Uterus (tissue), 4 donors: ENCODE measurements around the gene PPARA. TPM values are rescaled to one million over a fixed set of nuclear protein-coding genes. Genes with fewer than 3 reads are reported as not detected.

Source experiments
- DNase-seq, 2 donors: peaks; one replicate each; pipeline ENCODE4 v3.0.0-alpha.2; 2019 to 2020
- H3K27ac ChIP-seq, 2 donors: fragments of 200-600 bp; sonication (generic); 1 replicate in 1 of 2; 2 replicates in 1 of 2; pipeline ENCODE4 v1.5.1; 2016 to 2018
- H3K27me3 ChIP-seq, 2 donors: fragments of 200-600 bp; sonication (generic); one replicate each; pipeline ENCODE4 v1.5.1; 2018 to 2019; ENCODE audit warnings: control low read depth in 1 of 2
- H3K36me3 ChIP-seq, 2 donors: fragments of 200-600 bp; sonication (generic); one replicate each; pipeline ENCODE4 v1.5.1; 2019; ENCODE audit warnings: control low read depth in 1 of 2
- H3K4me1 ChIP-seq, 2 donors: fragments of 200-600 bp; sonication (generic); one replicate each; pipeline ENCODE4 v1.5.1; 2018 to 2019; ENCODE audit warnings: control low read depth in 1 of 2
- H3K4me3 ChIP-seq, 2 donors: fragments of 200-600 bp; sonication (generic); 1 replicate in 1 of 2; 2 replicates in 1 of 2; pipeline ENCODE4 v1.5.1; 2018 to 2019; ENCODE audit warnings: mild to moderate bottlenecking in 1 of 2
- H3K9me3 ChIP-seq, 2 donors: fragments of 200-600 bp; sonication (generic); one replicate each; pipeline ENCODE4 v1.5.1; 2019; ENCODE audit warnings: control low read depth in 1 of 2
- POLR2A ChIP-seq, 2 donors: fragments of 450-650 bp; IDR thresholded peaks; one replicate each; pipeline ENCODE4 v1.6.1; 2016; ENCODE audit warnings: antibody characterized with exemption in 2 of 2, mild to moderate bottlenecking in 1 of 2, moderate library complexity in 1 of 2
- intact Hi-C: fragments of 100-400 bp; cut with DNase I; formaldehyde crosslinking; loops from one replicate; pipeline ENCODE4 v1.15.1; 2023; ENCODE audit warnings: low total_unique reads
- total RNA-seq, 4 donors: library from RNA; depleted of rRNA in 3 of 4; stranded (reverse); fragments of >200 nt in 3 of 4; gene quantifications; one replicate each; pipeline versions ENCODE4 v1.1.0 to v1.2.4, GENCODE V29; 2014 to 2023
- TF ChIP-seq, protein P1 (sequence below), 4 experiments: fragments of 200-600 bp in 2 of 4; fragments of 450-650 bp in 2 of 4; sonication (generic) in 2 of 4; IDR thresholded peaks; one replicate each; pipeline ENCODE4 v1.5.1; 2016 to 2019; ENCODE audit warnings: antibody characterized with exemption in 4 of 4, mild to moderate bottlenecking in 2 of 4, moderate library complexity in 1 of 4
- donor health status: DM: yes; HTN: yes; CAD: no.

PPARA gene
- total RNA-seq, 4 donors from 2014 or later: 1.8 to 24.8 (median 14.0) TPM

GRCh38 chr22:46239261-46240048 lies 89.1 kb downstream of the PPARA start:
- Histone ChIP-seq H3K36me3 (no peaks in the 10 kb centered on the region), H3K4me3 (no peak overlapping the region), H3K4me1 (no peaks in the 10 kb centered on the region), H3K27ac (no peak overlapping the region), H3K27me3 (no peaks in the 10 kb centered on the region), H3K9me3 (no peaks in the 10 kb centered on the region)
- intact Hi-C loops: loop anchor here (10.0 kb wide), 1 partner anchor 105 kb away; no protein-coding TSS in a partner anchor
- DNase-seq: no peak
- TF ChIP-seq, protein P1, sequence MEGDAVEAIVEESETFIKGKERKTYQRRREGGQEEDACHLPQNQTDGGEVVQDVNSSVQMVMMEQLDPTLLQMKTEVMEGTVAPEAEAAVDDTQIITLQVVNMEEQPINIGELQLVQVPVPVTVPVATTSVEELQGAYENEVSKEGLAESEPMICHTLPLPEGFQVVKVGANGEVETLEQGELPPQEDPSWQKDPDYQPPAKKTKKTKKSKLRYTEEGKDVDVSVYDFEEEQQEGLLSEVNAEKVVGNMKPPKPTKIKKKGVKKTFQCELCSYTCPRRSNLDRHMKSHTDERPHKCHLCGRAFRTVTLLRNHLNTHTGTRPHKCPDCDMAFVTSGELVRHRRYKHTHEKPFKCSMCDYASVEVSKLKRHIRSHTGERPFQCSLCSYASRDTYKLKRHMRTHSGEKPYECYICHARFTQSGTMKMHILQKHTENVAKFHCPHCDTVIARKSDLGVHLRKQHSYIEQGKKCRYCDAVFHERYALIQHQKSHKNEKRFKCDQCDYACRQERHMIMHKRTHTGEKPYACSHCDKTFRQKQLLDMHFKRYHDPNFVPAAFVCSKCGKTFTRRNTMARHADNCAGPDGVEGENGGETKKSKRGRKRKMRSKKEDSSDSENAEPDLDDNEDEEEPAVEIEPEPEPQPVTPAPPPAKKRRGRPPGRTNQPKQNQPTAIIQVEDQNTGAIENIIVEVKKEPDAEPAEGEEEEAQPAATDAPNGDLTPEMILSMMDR (IDR thresholded peaks at IDR 0.05): no peak
- no peak for TF ChIP-seq POLR2A (IDR thresholded peaks at IDR 0.05)

- H3K27ac ChIP-seq: no peak overlapping the region
- no peaks in the 10 kb centered on the region for H3K36me3 ChIP-seq
- DNase-seq: no peak
Observed at GRCh38 chr22:46240073-46240472, 89.7 kb downstream of the PPARA start.

DNA sequence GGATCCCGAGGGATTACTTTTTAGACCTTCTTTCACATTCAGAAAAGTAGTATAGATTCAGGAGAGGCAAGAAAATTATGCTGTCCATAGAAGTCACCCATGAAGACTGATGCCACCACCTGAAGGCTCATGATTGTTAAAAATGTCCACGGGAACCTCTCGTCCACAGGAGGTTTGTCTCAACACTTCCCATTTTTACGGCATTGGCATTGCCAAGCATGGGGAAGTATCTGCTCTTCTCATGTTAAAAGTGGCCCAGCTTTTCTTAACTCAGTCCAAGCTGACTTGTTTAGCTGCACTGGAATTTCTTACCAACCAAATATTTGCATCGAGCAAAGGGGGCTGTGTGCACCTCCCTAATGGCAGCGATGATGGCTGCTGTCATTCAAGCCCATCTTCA lies 90.2 kb downstream of the PPARA start:
- H3K4me3 ChIP-seq: no peak overlapping the region
- H3K9me3 ChIP-seq: no peaks in the 10 kb centered on the region
- no peak for DNase-seq
- TF ChIP-seq, protein P1 (IDR thresholded peaks at IDR 0.05): no peak
- TF ChIP-seq POLR2A (IDR thresholded peaks at IDR 0.05): no peak
- no peaks in the 10 kb centered on the region for H3K27me3 ChIP-seq
- no peaks in the 10 kb centered on the region for H3K36me3 ChIP-seq
- no peaks in the 10 kb centered on the region for H3K4me1 ChIP-seq
- intact Hi-C loops: loop anchor here (10.0 kb wide), 1 partner anchor 106 kb away; no protein-coding TSS in a partner anchor
- H3K27ac ChIP-seq: no peak overlapping the region

More at GRCh38 chr22:46240073-46240472, 89.7 kb downstream of the PPARA start:
- intact Hi-C loops: loop anchor here (10.0 kb wide), 1 partner anchor 105 kb away; no protein-coding TSS in a partner anchor
- Histone ChIP-seq H3K27me3 (no peaks in the 10 kb centered on the region), H3K9me3 (no peaks in the 10 kb centered on the region), H3K4me3 (no peak overlapping the region), H3K4me1 (no peaks in the 10 kb centered on the region)
- TF ChIP-seq, protein P1 (IDR thresholded peaks at IDR 0.05): no peak
- TF ChIP-seq POLR2A (IDR thresholded peaks at IDR 0.05): no peak

DNA sequence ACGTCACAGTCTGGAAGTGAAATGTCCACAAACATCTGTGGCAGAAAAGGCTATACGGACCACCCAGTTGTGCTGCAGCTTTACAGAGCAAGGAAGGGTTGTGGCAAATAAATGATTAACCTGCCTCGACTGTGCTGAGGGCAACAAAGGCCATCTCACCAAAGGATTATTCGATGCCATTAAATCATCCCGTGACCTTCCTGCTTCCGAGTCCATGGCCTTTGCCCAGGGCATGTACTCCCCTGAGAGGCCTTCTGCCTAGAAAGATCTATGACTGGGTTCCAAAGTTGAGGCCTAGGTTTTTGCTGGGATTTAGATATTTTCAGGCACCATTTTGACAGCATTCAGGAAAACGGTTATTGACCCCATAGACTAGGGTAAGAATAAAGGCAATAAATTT lies 90.6 kb downstream of the PPARA start:
- H3K36me3 ChIP-seq: no peaks in the 10 kb centered on the region
- TF ChIP-seq, protein P1 (IDR thresholded peaks at IDR 0.05): no peak
- no peak overlapping the region for H3K4me3 ChIP-seq
- H3K9me3 ChIP-seq: no peaks in the 10 kb centered on the region
- no peak overlapping the region for H3K27ac ChIP-seq
- intact Hi-C loops: loop anchor here (10.0 kb wide), 1 partner anchor 106 kb away; no protein-coding TSS in a partner anchor
- H3K27me3 ChIP-seq: no peaks in the 10 kb centered on the region
- DNase-seq: no peak
- no peaks in the 10 kb centered on the region for H3K4me1 ChIP-seq

GRCh38 chr22:46241396-46242007 lies 91.2 kb downstream of the PPARA start:
- intact Hi-C loops: loop anchor here (10.0 kb wide), 1 partner anchor 107 kb away; no protein-coding TSS in a partner anchor
- no peaks in the 10 kb centered on the region for H3K36me3 ChIP-seq
- H3K4me1 ChIP-seq: no peaks in the 10 kb centered on the region
- H3K27ac ChIP-seq: no peak overlapping the region
- TF ChIP-seq, protein P1 (IDR thresholded peaks at IDR 0.05): no peak
- TF ChIP-seq POLR2A (IDR thresholded peaks at IDR 0.05): no peak
- no peak overlapping the region for H3K4me3 ChIP-seq
- H3K27me3 ChIP-seq: no peaks in the 10 kb centered on the region
- no peak for DNase-seq
- H3K9me3 ChIP-seq: no peaks in the 10 kb centered on the region
